Effector memory CD8-positive, alpha-beta T cell (primary cell): ENCODE results near the gene HSDL1.
A peak's percentile ranks its signal among the peaks of the same experiment; 100 is the strongest.

Experiments
- ATAC-seq: fragments of 150-1000 bp; cut with Tn5 transposase; replicated peaks from 2 replicates; pipeline ENCODE4 v1.10.0; 2021; ENCODE audit warnings: mild to moderate bottlenecking, moderate library complexity
- DNase-seq, 3 experiments: peaks; one replicate each; pipeline ENCODE4 v3.0.0; 2021
- H3K27ac Mint-ChIP-seq, 2 donors: one replicate each; pipeline ENCODE4 v1.8.0; 2022; ENCODE audit warnings: mild to moderate bottlenecking in 2 of 2, mixed read lengths in 2 of 2, moderate library complexity in 2 of 2
- H3K27me3 Mint-ChIP-seq, 2 donors: one replicate each; pipeline ENCODE4 v1.8.0; 2022; ENCODE audit warnings: mixed read lengths in 2 of 2
- H3K36me3 Mint-ChIP-seq: one replicate; pipeline ENCODE4 v1.8.0; 2022; ENCODE audit warnings: mild to moderate bottlenecking, moderate library complexity, mixed read lengths; ENCODE audit not compliant: insufficient read depth
- H3K4me1 Mint-ChIP-seq, 2 donors: one replicate each; pipeline ENCODE4 v1.8.0; 2022; ENCODE audit warnings: low read depth in 2 of 2, mixed read lengths in 2 of 2
- H3K4me3 Mint-ChIP-seq, 2 donors: one replicate each; pipeline ENCODE4 v1.8.0; 2022; ENCODE audit warnings: mild to moderate bottlenecking in 2 of 2, mixed read lengths in 2 of 2, moderate library complexity in 2 of 2
- H3K9me3 Mint-ChIP-seq, 2 donors: one replicate each; pipeline ENCODE4 v1.8.0; 2022; ENCODE audit warnings: mixed read lengths in 2 of 2
- total RNA-seq, 9 experiments: gene quantifications; one replicate each; lab custom pipeline; 2026; lab: John Stamatoyannopoulos, UW

The HSDL1 gene
- 10.8 to 44.9 (median 23.4) reads per million in 9 experiments for total RNA-seq

- Mint-ChIP-seq H3K27ac (peak within 1 kb of the TSS; percentile 88 to 97), H3K4me3 (peak within 1 kb of the TSS; percentile 98), H3K27me3 (peaks cover 0 to 9% of the 10 kb centered on the region in 2 donors), H3K36me3 (peaks cover 15% of the 10 kb centered on the region), H3K9me3 (no peaks in the 10 kb centered on the region), H3K4me1 (peaks cover 16 to 18% of the 10 kb centered on the region in 2 donors)
- DNase-seq (peak; percentile 93 to 96 (median 94)), ATAC-seq (peak; percentile 84)
These were observed at the start of gene HSDL1, which contains the start of gene DNAAF1 for GRCh38 chr16:84144859-84145639. Gene HSDL1 (minus strand): TSS chr16:84145177. CDS start chr16:84131321, 13,856 bp downstream. Gene DNAAF1 (plus strand): TSS chr16:84145308. CDS start chr16:84145441, 133 bp downstream.

- Mint-ChIP-seq H3K27ac (peak overlapping the region; percentile 62 to 72), H3K4me3 (peak overlapping the region; percentile 59 to 72), H3K36me3 (no peaks in the 10 kb centered on the region), H3K27me3 (peaks cover 6 to 39% of the 10 kb centered on the region in 2 donors), H3K4me1 (peaks cover 9 to 10% of the 10 kb centered on the region in 2 donors), H3K9me3 (no peaks in the 10 kb centered on the region)
- DNase-seq: no peak
- ATAC-seq: no peak
These were observed 49.0 kb upstream of the HSDL1 start for GRCh38 chr16:84194018-84194417.

- H3K4me1 Mint-ChIP-seq: peaks cover 9 to 10% of the 10 kb centered on the region in 2 donors
- H3K36me3 Mint-ChIP-seq: no peaks in the 10 kb centered on the region
- DNase-seq: no peak
- H3K9me3 Mint-ChIP-seq: no peaks in the 10 kb centered on the region
- no peak overlapping the region for H3K27ac Mint-ChIP-seq
- peak overlapping the region in 1 of 2 donors; percentile 59 for H3K4me3 Mint-ChIP-seq
- no peak for ATAC-seq
- peaks cover 6 to 33% of the 10 kb centered on the region in 2 donors for H3K27me3 Mint-ChIP-seq
These were observed 48.5 kb upstream of the HSDL1 start for GRCh38 chr16:84193480-84193879.

GRCh38 chr16:84191466-84191865 lies 46.5 kb upstream of the HSDL1 start:
- Mint-ChIP-seq H3K27ac (no peak overlapping the region), H3K36me3 (peaks cover 3% of the 10 kb centered on the region), H3K4me3 (no peak overlapping the region), H3K9me3 (no peaks in the 10 kb centered on the region), H3K27me3 (peaks cover 0 to 13% of the 10 kb centered on the region in 2 donors), H3K4me1 (peaks cover 9 to 10% of the 10 kb centered on the region in 2 donors)
- ATAC-seq (no peak), DNase-seq (no peak)

GRCh38 chr16:84190731-84191388 lies 45.9 kb upstream of the HSDL1 start, which contains the start of gene ADAD2:
Gene ADAD2 (plus strand): TSS chr16:84191157. CDS start chr16:84191231, 74 bp downstream.
- DNase-seq (no peak), ATAC-seq (no peak)
- peaks cover 6% of the 10 kb centered on the region for H3K36me3 Mint-ChIP-seq
- H3K27ac Mint-ChIP-seq: no peak within 1 kb of the TSS
- H3K4me3 Mint-ChIP-seq: no peak within 1 kb of the TSS
- peaks cover 13 to 15% of the 10 kb centered on the region in 2 donors for H3K4me1 Mint-ChIP-seq
- H3K9me3 Mint-ChIP-seq: no peaks in the 10 kb centered on the region
- H3K27me3 Mint-ChIP-seq: peaks cover 0 to 9% of the 10 kb centered on the region in 2 donors

GRCh38 chr16:84186685-84187437 lies 41.9 kb upstream of the HSDL1 start, which contains the start of gene TAF1C:
Gene TAF1C (minus strand): TSS chr16:84187057. CDS start chr16:84184988, 2,069 bp downstream.
- Mint-ChIP-seq H3K9me3 (no peaks in the 10 kb centered on the region), H3K27ac (peak within 1 kb of the TSS; percentile 93 to 94), H3K4me1 (peaks cover 6 to 22% of the 10 kb centered on the region in 2 donors), H3K4me3 (peak within 1 kb of the TSS; percentile 91 to 94), H3K36me3 (peaks cover 9% of the 10 kb centered on the region), H3K27me3 (no peaks in the 10 kb centered on the region)
- ATAC-seq (peak; percentile 97), DNase-seq (peak; percentile 82 to 89 (median 88))

- no peaks in the 10 kb centered on the region for H3K9me3 Mint-ChIP-seq
- no peak for DNase-seq
- H3K4me1 Mint-ChIP-seq: peaks cover 6 to 22% of the 10 kb centered on the region in 2 donors
- peak overlapping the region; percentile 91 to 94 for H3K4me3 Mint-ChIP-seq
- peaks cover 9% of the 10 kb centered on the region for H3K36me3 Mint-ChIP-seq
- H3K27ac Mint-ChIP-seq: peak overlapping the region in 1 of 2 donors; percentile 2
- no peak for ATAC-seq
- H3K27me3 Mint-ChIP-seq: no peaks in the 10 kb centered on the region
These were observed 39.8 kb upstream of the HSDL1 start for GRCh38 chr16:84184775-84185174.

- H3K9me3 Mint-ChIP-seq: no peaks in the 10 kb centered on the region
- peaks cover 6 to 22% of the 10 kb centered on the region in 2 donors for H3K4me1 Mint-ChIP-seq
- peak overlapping the region; percentile 2 to 37 for H3K27ac Mint-ChIP-seq
- ATAC-seq (no peak), DNase-seq (no peak)
- H3K4me3 Mint-ChIP-seq: no peak overlapping the region
- H3K27me3 Mint-ChIP-seq: no peaks in the 10 kb centered on the region
- H3K36me3 Mint-ChIP-seq: peaks cover 12% of the 10 kb centered on the region
These were observed 39.1 kb upstream of the HSDL1 start for GRCh38 chr16:84183911-84184591.

- H3K27me3 Mint-ChIP-seq: no peaks in the 10 kb centered on the region
- ATAC-seq: no peak
- no peaks in the 10 kb centered on the region for H3K9me3 Mint-ChIP-seq
- H3K27ac Mint-ChIP-seq: no peak overlapping the region
- H3K36me3 Mint-ChIP-seq: peaks cover 14% of the 10 kb centered on the region
- H3K4me1 Mint-ChIP-seq: peaks cover 6 to 22% of the 10 kb centered on the region in 2 donors
- no peak for DNase-seq
- no peak overlapping the region for H3K4me3 Mint-ChIP-seq
These were observed 38.5 kb upstream of the HSDL1 start for GRCh38 chr16:84183572-84183875.

GRCh38 chr16:84182680-84183571 lies 37.9 kb upstream of the HSDL1 start:
- Mint-ChIP-seq H3K27me3 (no peaks in the 10 kb centered on the region), H3K9me3 (no peaks in the 10 kb centered on the region), H3K27ac (no peak overlapping the region), H3K4me3 (no peak overlapping the region), H3K36me3 (peaks cover 17% of the 10 kb centered on the region), H3K4me1 (peaks cover 6 to 22% of the 10 kb centered on the region in 2 donors)
- ATAC-seq (no peak), DNase-seq (no peak)

- no peak for DNase-seq
- Mint-ChIP-seq H3K27me3 (no peaks in the 10 kb centered on the region), H3K27ac (no peak overlapping the region), H3K4me1 (peaks cover 6 to 22% of the 10 kb centered on the region in 2 donors), H3K36me3 (peaks cover 21% of the 10 kb centered on the region), H3K9me3 (no peaks in the 10 kb centered on the region), H3K4me3 (no peak overlapping the region)
- ATAC-seq: no peak
These were observed 37.1 kb upstream of the HSDL1 start for GRCh38 chr16:84182104-84182503.
